Heart right ventricle (tissue), 16 donors: ENCODE measurements around the gene CCDC73. TPM values are rescaled to one million over a fixed set of nuclear protein-coding genes. Genes with fewer than 3 reads are reported as not detected.
"Not testable (repeated sequence)": the region's sequence is repeated elsewhere in the genome, so short reads cannot be mapped to it uniquely, and the experiment has no call there.

Experiments
- ATAC-seq, 8 donors: fragments of 200-7000 bp; cut with Tn5 transposase; one replicate each; pipeline ENCODE4 v1.9.1; 2020; ENCODE audit warnings: mild to moderate bottlenecking in 8 of 8, moderate library complexity in 8 of 8, moderate number of reproducible peaks in 1 of 8
- DNase-seq, 2 donors: peaks; one replicate each; pipeline ENCODE4 v3.0.0-alpha.2; 2020
- H3K27ac ChIP-seq, 10 donors: fragments of 200-600 bp; sonication (generic) in 2 of 10; one replicate each; pipeline versions ENCODE4 v1.5.0 to v1.8.0; 2020 to 2022; ENCODE audit warnings: mild to moderate bottlenecking in 3 of 10
- H3K27me3 ChIP-seq, 7 donors: fragments of 200-600 bp; one replicate each; pipeline ENCODE4 v1.8.0; 2021 to 2022; ENCODE audit warnings: mild to moderate bottlenecking in 2 of 7
- H3K36me3 ChIP-seq, 9 donors: fragments of 200-600 bp; sonication (generic) in 1 of 9; one replicate each; pipeline versions ENCODE4 v1.5.0 to v1.8.0; 2020 to 2022; ENCODE audit warnings: mild to moderate bottlenecking in 2 of 9
- H3K4me1 ChIP-seq, 9 donors: fragments of 200-600 bp; sonication (generic) in 1 of 9; one replicate each; pipeline versions ENCODE4 v1.5.0 to v1.8.0; 2020 to 2022; ENCODE audit warnings: mild to moderate bottlenecking in 4 of 9
- H3K4me3 ChIP-seq, 10 donors: fragments of 200-600 bp; sonication (generic) in 2 of 10; one replicate each; pipeline versions ENCODE4 v1.5.0 to v1.8.0; 2020 to 2022; ENCODE audit warnings: mild to moderate bottlenecking in 7 of 10, moderate library complexity in 2 of 10
- H3K9me3 ChIP-seq, 11 donors: fragments of 200-600 bp in 10 of 11; sonication (generic) in 2 of 11; one replicate each; pipeline versions ENCODE4 v1.5.0 to v1.8.0; 2013 to 2022; ENCODE audit warnings: mild to moderate bottlenecking in 2 of 11, control low read depth in 1 of 11, moderate library complexity in 1 of 11
- WGBS, 2 donors: extraction: QIAGEN DNeasy Blood & Tissue Kit; methylation state at CpG; one replicate each; pipeline ENCODE4 v1.1.7; 2013; ENCODE audit warnings: inconsistent platforms in 1 of 2; 5-methylcytosine and 5-hydroxymethylcytosine counted together
- intact Hi-C, 10 donors: fragments of 100-400 bp; cut with DNase I; formaldehyde crosslinking; loops; one replicate each; pipeline versions ENCODE4 v1.11.1 to v1.14.2; 2022
- polyA plus RNA-seq, 2 donors: library from polyadenylated mRNA; stranded (reverse); fragments of 200-250 nt; gene quantifications; one replicate each; pipeline ENCODE4 v1.2.3, GENCODE V29; 2013
- total RNA-seq, 10 donors: library from RNA; stranded (reverse); fragmentation: NEBNext Ultra II Directional in 3 of 10; extraction: Animal tissue kit (Norgen Biotek cat#: 25700) in 3 of 10; gene quantifications; one replicate each; pipeline versions ENCODE4 v1.2.1 to v1.2.4, GENCODE V29; 2021 to 2023
- TF ChIP-seq, protein P1 (sequence below), 9 donors: fragments of 200-600 bp; sonication (generic) in 2 of 9; IDR thresholded peaks; one replicate each; pipeline versions ENCODE4 v1.5.0 to v1.8.0; 2021 to 2022; ENCODE audit warnings: antibody characterized with exemption in 9 of 9, mild to moderate bottlenecking in 5 of 9, moderate library complexity in 1 of 9
- donor health status: Arrhythmogenic right ventricular cardiomyopathy.
- donor health status: ischemic (EF 13 %, LVEDD 7.1; RV severe dilation, severe dysfunction).
- donor health status: healthy with polysubstance abuse.
- donor health status: DM: no; HTN: yes; CAD: no.
- donor health status: DM: no; HTN: no; CAD: no.
- donor health status: ischemic (EF 25% LVEDD 6.9; RV normal size, moderate dysfunction).
- donor health status: ischemic (EF 25% LVEDD 5.7; RV mildly dilated, moderate dysfunction).
- donor health status: healthy.
- donor health status: DM: yes; HTN: yes; CAD: no.
- donor health status: Ischemic cardiomyopathy.
- donor health status: ischemic (EF 35%, LVEDD 5.7; RV mildly dilated, moderate dysfunction).
- donor health status: nonischemic (EF 11% LVEDD 7.7; RV severe dilation, severe dysfunction).
- donor health status: DM: yes; HTN: yes; CAD: no.
- donor health status: PGD.
- donor health status: ischemic (EF 29% LVEDD 5.4; RV normal size, mild dysfunction).
- donor health status: nonischemic (EF 23%, LVEDD 6.1; RV moderate dilation, normal function).

CCDC73 gene
- total and polyA plus RNA-seq, 12 donors: 0.01 TPM; not detected in 11

DNA sequence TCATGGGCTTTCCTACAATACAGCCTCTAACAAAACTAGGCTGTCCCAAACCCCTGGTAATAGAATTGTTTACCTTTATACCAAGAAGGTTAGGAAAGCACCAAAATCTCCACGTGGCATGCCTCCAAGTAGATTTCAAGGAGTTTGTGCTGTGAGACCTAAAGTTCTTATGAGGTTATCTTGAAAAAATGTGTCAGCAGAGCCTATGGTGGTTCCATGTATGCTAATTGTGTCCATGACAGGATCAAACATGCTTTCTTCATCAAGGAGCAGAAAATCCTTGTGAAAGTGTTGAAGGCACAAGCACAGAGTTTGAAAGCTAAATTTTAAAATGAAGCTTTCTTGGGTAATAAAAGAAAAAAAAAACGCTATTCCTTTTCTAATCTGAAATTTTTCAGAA lies 36.2 kb downstream of the CCDC73 start:
- Histone ChIP-seq H3K27ac (no peak overlapping the region), H3K4me1 (no peaks in the 10 kb centered on the region), H3K9me3 (peaks cover 0 to 12% (median 0%) of the 10 kb centered on the region in 11 donors), H3K4me3 (no peak overlapping the region), H3K27me3 (peaks cover 0 to 18% (median 0%) of the 10 kb centered on the region in 7 donors), H3K36me3 (no peaks in the 10 kb centered on the region)
- DNase-seq: no peak
- no peak for ATAC-seq
- 48 to 55% methylated on average over 2 of the region's 2 CpGs for WGBS, 2 donors
- TF ChIP-seq, protein P1, sequence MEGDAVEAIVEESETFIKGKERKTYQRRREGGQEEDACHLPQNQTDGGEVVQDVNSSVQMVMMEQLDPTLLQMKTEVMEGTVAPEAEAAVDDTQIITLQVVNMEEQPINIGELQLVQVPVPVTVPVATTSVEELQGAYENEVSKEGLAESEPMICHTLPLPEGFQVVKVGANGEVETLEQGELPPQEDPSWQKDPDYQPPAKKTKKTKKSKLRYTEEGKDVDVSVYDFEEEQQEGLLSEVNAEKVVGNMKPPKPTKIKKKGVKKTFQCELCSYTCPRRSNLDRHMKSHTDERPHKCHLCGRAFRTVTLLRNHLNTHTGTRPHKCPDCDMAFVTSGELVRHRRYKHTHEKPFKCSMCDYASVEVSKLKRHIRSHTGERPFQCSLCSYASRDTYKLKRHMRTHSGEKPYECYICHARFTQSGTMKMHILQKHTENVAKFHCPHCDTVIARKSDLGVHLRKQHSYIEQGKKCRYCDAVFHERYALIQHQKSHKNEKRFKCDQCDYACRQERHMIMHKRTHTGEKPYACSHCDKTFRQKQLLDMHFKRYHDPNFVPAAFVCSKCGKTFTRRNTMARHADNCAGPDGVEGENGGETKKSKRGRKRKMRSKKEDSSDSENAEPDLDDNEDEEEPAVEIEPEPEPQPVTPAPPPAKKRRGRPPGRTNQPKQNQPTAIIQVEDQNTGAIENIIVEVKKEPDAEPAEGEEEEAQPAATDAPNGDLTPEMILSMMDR (IDR thresholded peaks at IDR 0.05): no peak
- intact Hi-C loops: no loop called here

DNA sequence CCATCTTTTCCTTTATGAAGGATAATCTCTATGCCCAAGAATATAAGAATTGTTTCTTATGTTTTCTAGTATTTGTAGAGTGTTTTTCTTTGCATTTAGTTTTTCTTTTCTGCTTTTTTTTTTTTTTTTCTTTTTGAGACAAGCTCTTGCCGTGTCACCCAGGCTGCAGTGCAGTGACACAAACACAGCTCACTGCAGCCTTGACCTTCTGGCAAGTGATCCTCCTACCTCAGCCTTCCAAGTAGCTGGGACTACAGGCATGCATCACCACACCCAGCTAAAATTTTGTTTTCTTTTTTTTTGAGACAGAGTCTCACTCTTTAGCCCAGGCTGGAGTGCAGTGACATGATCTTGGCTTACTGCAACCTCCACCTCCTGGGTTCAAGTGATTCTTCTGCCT lies 41.3 kb downstream of the CCDC73 start:
- intact Hi-C loops, H3K27me3 ChIP-seq, H3K4me3 ChIP-seq, H3K27ac ChIP-seq, H3K36me3 ChIP-seq, DNase-seq, H3K4me1 ChIP-seq, ATAC-seq: not testable (repeated sequence)
- peaks cover 0 to 14% (median 2%) of the 10 kb centered on the region in 11 donors for H3K9me3 ChIP-seq
- 75 to 84% methylated on average over 1 of the region's 1 CpG for WGBS, 2 donors

DNA sequence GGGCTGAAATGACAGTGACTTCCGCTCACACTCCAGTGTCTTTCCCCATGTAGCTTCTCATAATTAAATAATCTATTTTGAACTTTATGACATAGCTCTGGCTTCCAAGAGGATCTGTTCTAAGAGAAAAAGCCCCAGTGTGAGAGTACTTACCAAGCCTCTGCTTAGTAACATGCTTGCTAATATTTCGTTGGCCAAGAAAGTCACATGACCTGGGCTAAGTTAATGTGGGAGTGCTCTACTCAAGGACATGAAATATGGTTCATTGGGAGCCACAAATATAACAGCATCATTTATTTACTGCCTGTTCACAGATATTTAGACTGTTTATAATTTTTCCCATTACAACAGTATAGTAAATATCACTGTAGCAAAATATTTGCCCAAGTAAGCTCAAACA lies 42.5 kb downstream of the CCDC73 start:
- Histone ChIP-seq H3K4me3 (no peak overlapping the region), H3K4me1 (no peaks in the 10 kb centered on the region), H3K27me3 (peaks cover 0 to 4% (median 0%) of the 10 kb centered on the region in 7 donors), H3K36me3 (no peaks in the 10 kb centered on the region), H3K27ac (no peak overlapping the region), H3K9me3 (peaks cover 0 to 23% (median 9%) of the 10 kb centered on the region in 11 donors)
- TF ChIP-seq, protein P1 (IDR thresholded peaks at IDR 0.05): no peak
- intact Hi-C loops: no loop called here
- WGBS, 2 donors: 90% methylated on average over 2 of the region's 2 CpGs
- DNase-seq (no peak), ATAC-seq (no peak)

DNA sequence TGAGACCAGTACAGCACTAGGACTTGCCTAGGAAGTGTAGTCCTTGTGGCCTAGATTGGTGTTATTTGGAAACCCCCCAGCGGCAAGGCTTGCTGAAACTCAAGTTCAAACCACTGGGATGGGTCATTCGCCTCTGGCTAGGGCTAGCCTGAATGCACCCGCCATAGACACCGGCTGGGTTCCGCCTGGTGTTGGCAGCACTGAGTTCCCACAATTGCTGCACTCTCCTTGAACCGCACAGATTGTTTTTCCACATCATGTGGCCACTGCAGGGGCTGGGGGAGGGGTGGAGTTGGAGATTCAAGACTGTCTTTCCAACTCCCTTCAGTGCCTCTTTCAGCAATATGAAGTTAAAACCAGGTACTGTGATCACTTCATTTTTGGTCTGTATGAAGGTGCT lies 43.1 kb downstream of the CCDC73 start:
- intact Hi-C loops: no loop called here
- DNase-seq: no peak
- TF ChIP-seq, protein P1 (IDR thresholded peaks at IDR 0.05): no peak
- Histone ChIP-seq H3K4me3 (no peak overlapping the region), H3K27me3 (peaks cover 0 to 4% (median 0%) of the 10 kb centered on the region in 7 donors), H3K27ac (no peak overlapping the region), H3K36me3 (no peaks in the 10 kb centered on the region), H3K9me3 (peaks cover 0 to 27% (median 9%) of the 10 kb centered on the region in 11 donors), H3K4me1 (no peaks in the 10 kb centered on the region)
- no peak for ATAC-seq
- WGBS, 2 donors: 75 to 84% methylated on average over 6 of the region's 6 CpGs

DNA sequence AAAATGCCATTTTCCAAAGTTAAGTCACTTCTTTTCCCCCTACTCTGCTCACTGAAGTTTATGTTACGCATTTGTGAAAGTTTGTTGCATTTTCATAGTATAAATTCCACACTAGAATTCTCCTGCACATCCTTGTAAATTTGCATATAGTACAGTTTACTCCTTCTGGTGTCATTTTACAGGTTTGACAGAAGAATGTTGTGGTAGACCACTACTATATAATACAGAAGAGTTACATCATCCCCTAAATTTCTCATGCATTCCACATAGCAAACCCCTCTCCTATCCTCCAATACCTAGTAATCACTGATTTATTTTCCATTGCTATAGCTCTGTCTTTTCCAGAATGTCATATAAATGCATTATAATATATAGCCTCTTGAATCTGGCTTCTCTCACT lies 64.5 kb downstream of the CCDC73 start:
- no peaks in the 10 kb centered on the region for H3K36me3 ChIP-seq
- WGBS, 2 donors: 89 to 92% methylated on average over 1 of the region's 1 CpG
- no peaks in the 10 kb centered on the region for H3K27me3 ChIP-seq
- peaks cover 0 to 24% (median 0%) of the 10 kb centered on the region in 11 donors for H3K9me3 ChIP-seq
- intact Hi-C loops: no loop called here
- H3K4me1 ChIP-seq: no peaks in the 10 kb centered on the region
- H3K4me3 ChIP-seq: no peak overlapping the region
- DNase-seq: no peak
- no peak for ATAC-seq
- no peak overlapping the region for H3K27ac ChIP-seq
- TF ChIP-seq, protein P1 (IDR thresholded peaks at IDR 0.05): no peak
